Melanocyte of skin (primary cell): ENCODE data around the gene TOR1AIP2. TPM values are rescaled to one million over a fixed set of nuclear protein-coding genes. Genes with fewer than 3 reads are reported as not detected.

Experiments
- total RNA-seq, 2 donors: library from RNA; depleted of rRNA; stranded (reverse); fragments of >200 nt; gene quantifications; 2 replicates each; pipeline ENCODE4 v1.2.3, GENCODE V29; 2012

TOR1AIP2 gene
- total RNA-seq, result 10 to 100 TPM; 77.8 to 87.2 TPM

GRCh38 chr1:179877586-179878265 lies at the start of gene TOR1AIP2:
TSS of gene TOR1AIP2 (minus strand) at chr1:179877803. CDS start at chr1:179852665, 25,138 bp downstream.

DNA sequence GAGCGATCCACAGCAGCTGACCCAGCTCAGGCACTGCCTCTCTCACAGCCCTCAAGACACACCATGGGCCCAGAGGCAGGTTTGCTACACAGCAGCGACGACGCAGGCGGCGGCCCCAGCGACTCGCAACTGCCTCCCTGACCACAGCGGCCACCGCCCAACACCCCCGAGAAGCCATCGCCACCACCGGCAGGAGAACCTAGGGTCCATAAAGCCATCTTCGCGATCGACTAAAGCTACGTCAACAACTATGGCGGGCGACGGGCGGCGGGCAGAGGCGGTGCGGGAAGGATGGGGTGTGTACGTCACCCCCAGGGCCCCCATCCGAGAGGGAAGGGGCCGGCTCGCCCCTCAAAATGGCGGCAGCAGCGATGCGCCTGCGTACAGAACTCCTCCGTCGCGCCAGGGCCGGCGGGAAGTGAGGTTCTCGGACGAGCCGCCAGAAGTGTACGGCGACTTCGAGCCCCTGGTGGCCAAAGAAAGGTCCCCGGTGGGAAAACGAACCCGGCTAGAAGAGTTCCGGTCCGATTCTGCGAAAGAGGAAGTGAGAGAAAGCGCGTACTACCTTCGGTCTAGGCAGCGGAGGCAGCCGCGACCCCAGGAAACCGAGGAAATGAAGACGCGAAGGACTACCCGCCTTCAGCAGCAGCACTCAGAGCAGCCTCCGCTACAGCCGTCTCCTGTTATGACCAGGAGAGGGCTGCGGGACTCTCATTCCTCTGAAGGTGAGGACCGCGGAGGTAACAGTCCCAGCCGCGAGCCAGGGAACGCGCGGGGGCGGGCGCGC lies 4.8 kb upstream of the TOR1AIP2 start, which contains the start of gene TOR1AIP1:
TSS of gene TOR1AIP1 (plus strand) at position 33 of the 787 bp plus-strand sequence. CDS start at position 251, 218 bp downstream.

Other genes with a start within 250 kb of the TOR1AIP2 start
- gene FAM163A, start 134.5 kb downstream of the TOR1AIP2 start, total RNA-seq, result under 1 TPM; under 0.01 to 1.00 TPM
- 10 to 100 TPM; 52.9 to 58.2 TPM for gene TOR1AIP1, start 4.5 kb upstream of the TOR1AIP2 start, total RNA-seq
- 10 to 100 TPM; 55.9 to 59.9 TPM for gene CEP350, start 77.0 kb upstream of the TOR1AIP2 start, total RNA-seq